ENCODE data around the gene PRAME.
"Not testable (repeated sequence)": the region's sequence is repeated elsewhere in the genome, so short reads cannot be mapped to it uniquely, and the experiment has no call there.

Gene PRAME

GRCh38 chr22:22548317-22548716 is 10.7 kb downstream of the PRAME start:
- no peak for FAIRE-seq

GRCh38 chr22:22547692-22548300 is 11.3 kb downstream of the PRAME start:
- no peak for FAIRE-seq

GRCh38 chr22:22547226-22547625 is 11.8 kb downstream of the PRAME start:
- FAIRE-seq = no peak

GRCh38 chr22:22546490-22546889 is 12.6 kb downstream of the PRAME start:
- no peak for FAIRE-seq

- no peak for FAIRE-seq
These were observed 14.0 kb downstream of the PRAME start for GRCh38 chr22:22545084-22545483.

GRCh38 chr22:22538226-22538989 is 20.7 kb downstream of the PRAME start:
- FAIRE-seq = no peak

GRCh38 chr22:22536916-22537315 is 22.1 kb downstream of the PRAME start:
- no peak for FAIRE-seq

GRCh38 chr22:22536515-22536914 is 22.6 kb downstream of the PRAME start:
- FAIRE-seq = no peak

- FAIRE-seq = no peak
These were observed 23.4 kb downstream of the PRAME start for GRCh38 chr22:22535662-22536061.

- FAIRE-seq = no peak
These were observed 24.3 kb downstream of the PRAME start for GRCh38 chr22:22534604-22535415.

- no peak for FAIRE-seq
These were observed 25.2 kb downstream of the PRAME start for GRCh38 chr22:22533863-22534262.

- no peak for FAIRE-seq
These were observed 25.6 kb downstream of the PRAME start for GRCh38 chr22:22533417-22533816.

GRCh38 chr22:22532547-22533071 is 26.5 kb downstream of the PRAME start:
- FAIRE-seq = not testable (repeated sequence)

GRCh38 chr22:22531770-22532546 is 27.1 kb downstream of the PRAME start:
- no peak for FAIRE-seq

- no peak for FAIRE-seq
These were observed 30.3 kb downstream of the PRAME start for GRCh38 chr22:22528780-22529179.

GRCh38 chr22:22527312-22527711 is 31.8 kb downstream of the PRAME start:
- FAIRE-seq = no peak

- FAIRE-seq = no peak
These were observed 32.7 kb downstream of the PRAME start for GRCh38 chr22:22526125-22526912.

- FAIRE-seq = no peak
These were observed 35.6 kb downstream of the PRAME start for GRCh38 chr22:22523494-22523893.

GRCh38 chr22:22521631-22522030 is 37.4 kb downstream of the PRAME start:
- no peak for FAIRE-seq

- FAIRE-seq = no peak
These were observed 38.1 kb downstream of the PRAME start for GRCh38 chr22:22520667-22521602.

All from G401.6 (cell line).